HG03558 (cell line): ENCODE data around the gene NDOR1.
"Not testable (repeated sequence)": the region's sequence is repeated elsewhere in the genome, so short reads cannot be mapped to it uniquely, and the experiment has no call there.

Source experiments
- ATAC-seq: cut with Tn5 transposase; IDR thresholded peaks from one replicate; pipeline ENCODE4 v1.9.1; 2021; ENCODE audit warnings: moderate number of reproducible peaks; ENCODE audit not compliant: unreplicated experiment; ENCODE audit errors: extremely low read depth

The NDOR1 gene

GRCh38 chr9:137228968-137229896 lies 23.7 kb downstream of the NDOR1 start:
- no peak for ATAC-seq

- ATAC-seq: no peak
Observed at GRCh38 chr9:137229903-137230704, 24.6 kb downstream of the NDOR1 start.

GRCh38 chr9:137230705-137231371 lies 25.3 kb downstream of the NDOR1 start, which contains the start of gene SLC34A3:
Gene SLC34A3, plus strand, starts transcription at chr9:137230901. Its CDS starts 802 bp downstream, at chr9:137231703.
- ATAC-seq: no peak

GRCh38 chr9:137231372-137232039 lies 26.0 kb downstream of the NDOR1 start:
- no peak for ATAC-seq

- ATAC-seq: no peak
Observed at GRCh38 chr9:137232101-137232500, 26.6 kb downstream of the NDOR1 start.

GRCh38 chr9:137232510-137232909 lies 27.0 kb downstream of the NDOR1 start:
- ATAC-seq: no peak

- ATAC-seq: no peak
Observed at GRCh38 chr9:137233143-137233980, 27.9 kb downstream of the NDOR1 start.

- ATAC-seq: no peak
Observed at GRCh38 chr9:137234055-137234697, 28.7 kb downstream of the NDOR1 start.

- ATAC-seq: no peak
Observed at GRCh38 chr9:137234758-137235423, 29.4 kb downstream of the NDOR1 start.

GRCh38 chr9:137235424-137236237 lies 30.1 kb downstream of the NDOR1 start:
- no peak for ATAC-seq

- ATAC-seq: no peak
Observed at GRCh38 chr9:137236238-137236935, 30.9 kb downstream of the NDOR1 start.

- ATAC-seq: no peak
Observed at GRCh38 chr9:137236936-137237421, 31.5 kb downstream of the NDOR1 start.

- ATAC-seq: no peak
Observed at GRCh38 chr9:137237759-137238726, 32.5 kb downstream of the NDOR1 start.

GRCh38 chr9:137239541-137240200 lies 34.2 kb downstream of the NDOR1 start:
- not testable (repeated sequence) for ATAC-seq

GRCh38 chr9:137240318-137240840 lies 34.9 kb downstream of the NDOR1 start:
- peak; percentile 5 for ATAC-seq
